ENCODE measurements around the gene RPS6KB2.

Gene RPS6KB2

GRCh38 chr11:67396587-67397389 lies 31.5 kb upstream of the RPS6KB2 start:
- no peak overlapping the region for H3K4me3 ChIP-seq
- peak overlapping the region in 6 of 21 experiments; percentile 19 to 77 (median 37) for H3K27ac ChIP-seq

- H3K27ac ChIP-seq = peak overlapping the region in 3 of 21 experiments; percentile 23 to 77 (median 62)
- H3K4me3 ChIP-seq = no peak overlapping the region
Measured at GRCh38 chr11:67397536-67397935, 30.8 kb upstream of the RPS6KB2 start.

DNA sequence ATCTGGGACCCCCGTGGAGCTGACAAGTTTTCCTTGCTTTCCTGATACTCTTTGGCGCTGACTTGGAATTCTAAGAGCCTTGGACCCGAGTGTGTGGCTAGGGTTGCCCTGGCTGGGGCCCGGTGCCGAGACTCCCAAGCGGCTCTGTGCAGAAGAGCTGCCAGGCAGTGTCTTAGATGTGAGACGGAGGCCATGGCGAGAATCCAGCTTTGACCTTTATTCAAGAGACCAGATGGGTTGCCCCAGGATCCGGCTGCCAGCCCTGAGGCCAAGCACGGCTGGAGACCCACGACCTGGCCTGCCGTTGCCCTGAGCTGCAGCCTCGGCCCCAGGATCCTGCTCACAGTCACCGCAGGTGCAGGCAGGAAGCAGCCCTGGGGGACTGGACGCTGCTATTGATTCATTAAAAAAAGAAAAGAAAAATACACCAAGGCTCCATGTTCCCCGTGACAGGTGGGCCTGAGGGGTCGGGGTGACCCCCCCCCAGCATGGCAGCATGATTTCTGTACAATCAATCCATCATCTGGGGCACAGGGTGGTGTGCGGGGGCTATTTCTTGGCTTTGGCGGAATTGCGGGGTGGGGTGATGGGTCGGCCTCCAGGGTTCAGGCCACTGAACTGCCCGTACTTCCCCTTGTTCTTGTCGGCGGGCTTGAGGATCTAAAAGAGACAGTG lies 30.2 kb upstream of the RPS6KB2 start:
- no peak overlapping the region for H3K27ac ChIP-seq
- no peak overlapping the region for H3K4me3 ChIP-seq

- H3K27ac ChIP-seq = peak overlapping the region in 2 of 21 experiments; percentile 6 to 35
Measured at GRCh38 chr11:67398661-67399563, 29.4 kb upstream of the RPS6KB2 start.

GRCh38 chr11:67400251-67400941 lies 27.9 kb upstream of the RPS6KB2 start:
- peak overlapping the region; percentile 78 to 97 (median 89) for H3K4me3 ChIP-seq
- peak overlapping the region in 20 of 21 experiments; percentile 85 to 99 (median 96) for H3K27ac ChIP-seq

More at GRCh38 chr11:67398661-67399563, 29.4 kb upstream of the RPS6KB2 start:
- H3K4me3 ChIP-seq = no peak overlapping the region

DNA sequence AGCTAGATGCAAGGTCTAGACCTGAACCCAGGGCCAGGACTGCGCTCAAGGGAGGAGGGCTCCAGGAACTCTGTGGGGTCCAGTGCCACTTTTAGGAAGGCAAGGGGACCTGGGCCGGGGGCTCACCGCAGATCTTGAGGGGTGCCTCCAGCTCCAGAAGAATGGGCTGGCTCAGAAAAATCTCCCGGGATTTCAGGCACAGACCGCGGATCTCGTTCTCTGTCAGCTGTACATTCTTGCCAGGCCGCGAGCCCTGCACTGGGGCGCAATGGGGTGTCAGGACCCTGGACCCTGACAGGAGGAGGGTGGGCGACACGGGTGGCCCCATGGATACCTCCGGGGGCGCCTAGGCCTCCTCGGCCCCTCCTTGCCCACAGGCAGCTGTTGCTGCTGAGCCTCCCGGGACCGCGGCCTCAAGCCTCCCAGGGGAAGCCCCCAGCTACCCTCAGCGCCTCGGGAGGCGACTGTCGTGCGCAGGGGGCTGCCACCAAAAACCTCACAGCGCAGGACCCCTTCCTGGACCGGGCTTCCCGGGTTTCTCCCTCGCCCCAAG lies 27.3 kb upstream of the RPS6KB2 start:
- H3K4me3 ChIP-seq = peak overlapping the region; percentile 78 to 97 (median 89)
- peak overlapping the region; percentile 50 to 99 (median 96) for H3K27ac ChIP-seq

DNA sequence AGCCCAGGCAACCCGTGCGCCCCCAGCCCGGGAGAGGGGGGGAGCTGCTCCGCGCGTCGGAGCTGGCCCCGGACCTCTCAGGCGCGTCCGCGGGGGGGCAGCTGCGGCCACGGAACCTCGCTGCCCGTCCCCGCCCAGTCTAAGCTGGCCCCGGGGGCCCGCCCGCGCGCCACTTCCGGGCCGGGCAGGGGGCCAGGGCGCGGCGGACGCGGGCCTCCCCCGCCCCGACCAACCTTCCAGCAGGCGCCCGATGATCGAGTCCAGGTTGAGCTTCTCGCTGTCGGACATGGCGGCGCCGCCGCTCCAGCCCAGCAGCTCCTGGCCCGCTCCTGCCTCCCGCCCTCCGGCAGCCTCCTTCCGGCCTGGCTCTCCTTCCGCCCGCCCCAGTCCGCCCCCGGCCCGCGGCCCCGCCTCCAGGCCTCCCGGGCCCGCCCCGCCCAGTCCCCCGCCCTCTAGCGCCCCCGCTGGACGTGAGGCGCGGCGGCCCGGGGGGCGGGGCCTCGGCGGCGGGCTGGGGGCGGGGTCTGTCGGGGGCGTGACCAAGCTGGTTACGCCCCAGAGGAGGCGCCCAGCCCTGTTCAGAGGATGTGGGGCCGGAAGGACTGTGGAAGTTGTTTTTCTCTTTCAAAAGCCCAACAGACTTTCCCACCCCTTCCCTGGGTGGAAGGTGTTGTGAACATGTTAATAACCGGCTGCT lies 26.7 kb upstream of the RPS6KB2 start, which contains the start of gene PPP1CA:
Gene PPP1CA, minus strand, starts transcription at position 364 of the 697 bp plus-strand sequence. Its CDS starts 76 bp downstream, at position 288.
- Histone ChIP-seq H3K4me3 (peak within 1 kb of the TSS; percentile 78 to 97 (median 89)), H3K27ac (peak within 1 kb of the TSS; percentile 50 to 99 (median 96))

DNA sequence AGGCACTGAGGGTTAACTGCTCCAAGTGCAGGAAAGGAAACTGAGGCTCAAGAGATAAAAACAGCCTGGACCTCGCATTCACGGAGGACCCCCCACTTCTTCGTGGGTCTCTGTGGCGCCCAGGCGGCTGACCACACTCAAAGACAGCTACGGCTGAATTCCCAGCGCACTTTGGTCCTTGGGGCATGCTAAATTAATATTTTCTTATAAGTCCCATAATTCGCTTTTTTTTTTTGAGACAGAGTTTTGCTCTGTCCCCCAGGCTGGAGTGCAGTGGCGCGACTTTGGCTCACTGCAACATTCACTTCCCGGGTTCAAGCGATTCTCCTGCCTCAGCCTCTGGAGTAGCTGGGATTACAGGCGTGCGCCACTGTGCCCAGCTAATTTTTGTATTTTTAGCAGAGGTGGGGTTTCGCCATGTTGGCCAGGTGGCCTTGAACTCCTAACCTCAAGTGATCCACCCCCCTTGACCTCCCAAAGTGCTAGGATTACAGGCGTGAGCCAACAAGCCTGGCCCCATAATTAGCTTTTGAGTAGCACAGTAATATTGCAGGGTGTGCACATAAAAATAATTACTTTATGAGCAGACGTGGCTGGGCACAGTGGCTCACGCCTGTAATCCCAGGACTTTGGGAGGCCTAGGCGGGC lies 26.0 kb upstream of the RPS6KB2 start:
- Histone ChIP-seq H3K27ac (peak overlapping the region in 20 of 21 experiments; percentile 73 to 99 (median 95)), H3K4me3 (peak overlapping the region; percentile 9 to 94 (median 78))

GRCh38 chr11:67403085-67403484 lies 25.2 kb upstream of the RPS6KB2 start:
- peak overlapping the region in 16 of 21 experiments; percentile 49 to 99 (median 95) for H3K27ac ChIP-seq

GRCh38 chr11:67404515-67405195 lies 23.6 kb upstream of the RPS6KB2 start:
- peak overlapping the region in 19 of 21 experiments; percentile 8 to 99 (median 82) for H3K27ac ChIP-seq
- peak overlapping the region; percentile 22 to 48 (median 39) for H3K4me3 ChIP-seq

More at GRCh38 chr11:67403085-67403484, 25.2 kb upstream of the RPS6KB2 start:
- H3K4me3 ChIP-seq = peak overlapping the region in 4 of 7 experiments; percentile 39 to 48 (median 42)

- Histone ChIP-seq H3K4me3 (peak overlapping the region; percentile 22 to 48 (median 39)), H3K27ac (peak overlapping the region in 13 of 21 experiments; percentile 44 to 99 (median 95))
Measured at GRCh38 chr11:67405196-67405567, 23.1 kb upstream of the RPS6KB2 start.

DNA sequence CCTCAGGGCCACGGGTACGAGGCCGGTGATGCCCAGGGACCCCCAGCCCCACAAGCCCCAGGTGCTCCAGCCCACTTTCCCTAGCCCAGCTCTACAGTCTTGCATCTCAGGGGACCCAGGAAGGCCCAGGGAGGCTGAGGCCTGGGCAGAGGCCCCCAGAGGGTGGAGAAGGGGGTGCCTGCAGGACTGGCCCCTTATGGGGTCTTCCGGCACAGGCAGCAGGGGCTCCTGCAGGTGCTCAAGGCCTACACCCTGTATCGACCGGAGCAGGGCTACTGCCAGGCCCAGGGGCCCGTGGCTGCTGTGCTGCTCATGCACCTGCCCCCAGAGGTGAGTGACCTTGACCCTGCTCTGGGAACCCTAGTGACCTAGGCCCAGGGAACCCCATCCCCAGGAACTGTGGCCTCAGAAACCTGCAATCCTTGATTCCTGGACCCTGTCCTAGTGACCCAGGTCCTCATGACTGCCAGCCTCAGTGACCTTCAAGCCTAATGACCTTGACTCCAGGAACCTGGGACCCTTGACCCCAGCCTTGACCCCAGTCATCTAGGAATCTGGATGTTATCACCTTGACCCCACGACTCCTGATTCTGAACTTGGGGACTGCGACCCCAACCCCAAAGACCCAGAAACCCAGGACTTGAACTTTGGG lies 22.5 kb upstream of the RPS6KB2 start:
- H3K4me3 ChIP-seq = peak overlapping the region in 2 of 7 experiments; percentile 40 to 44
- peak overlapping the region in 12 of 21 experiments; percentile 13 to 99 (median 96) for H3K27ac ChIP-seq

- no peak overlapping the region for H3K4me3 ChIP-seq
Measured at GRCh38 chr11:67406420-67406968, 21.8 kb upstream of the RPS6KB2 start.

DNA sequence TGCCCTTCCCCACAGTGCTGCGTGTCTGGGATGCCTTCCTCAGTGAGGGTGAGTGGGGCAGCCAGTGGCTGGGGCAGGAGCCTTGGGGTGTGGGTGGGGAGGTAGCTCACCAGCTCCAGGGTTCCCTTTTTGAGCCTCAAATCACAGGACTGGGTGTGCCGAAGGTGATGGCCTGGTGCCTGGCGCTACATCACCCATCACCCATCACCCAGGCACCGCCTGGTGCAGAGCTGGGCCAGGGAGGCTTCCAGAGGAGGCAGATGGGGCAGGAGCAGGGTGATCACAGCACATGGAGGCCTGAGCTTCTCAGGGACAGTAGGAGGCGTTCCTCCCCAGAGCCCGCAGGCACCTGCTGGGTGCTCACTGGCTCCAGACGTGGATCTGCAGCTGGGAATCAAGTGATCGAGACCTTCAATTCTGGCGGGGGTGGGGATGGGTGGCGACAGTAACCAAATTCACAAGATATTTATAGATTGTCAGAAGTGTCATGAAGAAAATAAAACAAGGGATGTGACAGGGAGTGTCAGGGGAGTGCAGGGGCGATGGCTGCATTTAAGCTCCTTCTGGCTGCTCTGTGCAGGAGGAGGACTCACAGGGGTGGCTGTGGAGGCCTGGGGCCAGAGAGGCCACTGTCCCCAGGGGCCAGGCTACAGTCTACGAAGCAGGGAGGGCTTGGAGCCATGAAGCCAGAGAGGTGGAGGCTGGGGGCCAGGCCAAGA lies 21.2 kb upstream of the RPS6KB2 start:
- H3K4me3 ChIP-seq = peak overlapping the region in 1 of 7 experiments; percentile 5
- H3K27ac ChIP-seq = peak overlapping the region in 14 of 21 experiments; percentile 46 to 99 (median 75)

More at GRCh38 chr11:67406420-67406968, 21.8 kb upstream of the RPS6KB2 start:
- H3K27ac ChIP-seq = peak overlapping the region in 14 of 21 experiments; percentile 33 to 99 (median 75)

DNA sequence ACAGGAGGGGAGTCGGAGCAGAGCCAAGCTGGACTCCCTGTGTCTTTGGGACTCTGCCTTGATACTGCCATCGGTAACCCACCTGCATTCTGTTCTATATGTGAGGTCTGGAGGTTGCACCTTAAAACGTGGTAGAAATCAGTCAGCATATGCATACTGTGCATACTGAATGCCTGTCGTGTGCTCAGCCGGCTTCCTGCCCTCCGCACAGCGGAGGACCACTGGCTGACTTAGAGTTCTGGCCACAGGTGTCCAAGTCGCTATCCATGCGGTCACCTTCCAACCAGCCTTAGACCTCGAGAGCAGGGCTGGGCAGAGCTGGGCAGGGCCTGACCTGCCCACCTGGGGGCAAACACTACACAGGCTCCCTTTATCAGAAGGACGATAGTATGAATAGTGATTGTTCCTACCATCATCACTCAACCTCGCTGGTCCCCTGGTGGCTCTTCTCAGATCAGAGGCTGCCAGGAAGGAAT lies 20.6 kb upstream of the RPS6KB2 start:
- Histone ChIP-seq H3K4me3 (peak overlapping the region in 1 of 7 experiments; percentile 5), H3K27ac (peak overlapping the region in 13 of 21 experiments; percentile 48 to 99 (median 77))

Measured in skin epidermis (tissue), 12 donors.